HEK293 (cell line): ENCODE measurements around the gene FOXN4.

Experiments
- CTCF ChIA-PET: fragments of 350-600 bp; formaldehyde crosslinking; extraction: SDS; loops from one replicate; lab custom pipeline; 2021; ENCODE audit warnings: antibody characterized with exemption; lab: Yijun Ruan, JAX
- POLR2A ChIA-PET: fragments of 300-600 bp; formaldehyde crosslinking; extraction: SDS; loops from one replicate; lab custom pipeline; 2020; ENCODE audit warnings: antibody characterized with exemption, inconsistent platforms; lab: Yijun Ruan, JAX
- H3K27ac ChIP-seq: fragments of 200-500 bp; sonication (Bioruptor generic); 2 replicates; pipeline ENCODE4 v1.5.1; 2014; ENCODE audit warnings: low read depth, low read length, control low read depth, inconsistent platforms; ENCODE audit errors: extremely low read depth
- H3K36me3 ChIP-seq, 2 experiments: fragments of 200-500 bp in 1 of 2; sonication (Bioruptor generic) in 1 of 2; 1 replicate in 1 of 2; 2 replicates in 1 of 2; pipeline ENCODE4 v1.5.1; 2014 to 2017; ENCODE audit warnings: inconsistent platforms in 2 of 2, low read length in 2 of 2; ENCODE audit not compliant: control insufficient read depth in 2 of 2, insufficient read depth in 1 of 2
- H3K4me1 ChIP-seq: fragments of 200-500 bp; sonication (Bioruptor generic); 2 replicates; pipeline ENCODE4 v1.5.1; 2014; ENCODE audit warnings: mild to moderate bottlenecking, low read length, inconsistent platforms; ENCODE audit not compliant: control insufficient read depth, insufficient read depth
- H3K4me3 ChIP-seq: 2 replicates; pipeline ENCODE4 v1.5.1; 2011; ENCODE audit warnings: low read depth, mild to moderate bottlenecking, control low read depth, low read length, moderate library complexity
- H3K9me3 ChIP-seq: fragments of 200-500 bp; sonication (Bioruptor generic); 2 replicates; pipeline ENCODE4 v1.5.1; 2014; ENCODE audit warnings: low read depth, low read length, inconsistent platforms; ENCODE audit not compliant: control insufficient read depth, insufficient read depth
- OVOL3 ChIP-seq: fragments of 450-650 bp; formaldehyde crosslinking; IDR thresholded peaks from 2 replicates; pipeline ENCODE4 v1.5.1; 2016; ENCODE audit warnings: missing biosample characterization, missing genetic modification characterization
- PBX3 ChIP-seq: sonication (generic); formaldehyde crosslinking; IDR thresholded peaks from 2 replicates; pipeline ENCODE4 v1.8.1; 2022; ENCODE audit warnings: mild to moderate bottlenecking, moderate library complexity, missing genetic modification reagents
- ZBTB20 ChIP-seq: fragments of 450-650 bp; formaldehyde crosslinking; IDR thresholded peaks from 2 replicates; pipeline ENCODE4 v1.5.1; 2016; ENCODE audit warnings: missing biosample characterization, missing genetic modification characterization
- ZNF112 ChIP-seq: fragments of 450-650 bp; formaldehyde crosslinking; IDR thresholded peaks from 2 replicates; pipeline ENCODE4 v1.5.0; 2017; ENCODE audit warnings: missing biosample characterization, missing genetic modification characterization
- ZNF121 ChIP-seq: fragments of 450-650 bp; formaldehyde crosslinking; IDR thresholded peaks from 2 replicates; pipeline ENCODE4 v1.5.1; 2016; ENCODE audit warnings: missing biosample characterization, missing genetic modification characterization
- ZNF292 ChIP-seq: fragments of 450-650 bp; formaldehyde crosslinking; IDR thresholded peaks from 2 replicates; pipeline ENCODE4 v1.5.1; 2016; ENCODE audit warnings: low read depth, missing biosample characterization, missing genetic modification characterization, borderline replicate concordance
- ZNF639 ChIP-seq: fragments of 450-650 bp; formaldehyde crosslinking; IDR thresholded peaks from 2 replicates; pipeline ENCODE4 v1.5.1; 2016; ENCODE audit warnings: missing biosample characterization, missing genetic modification characterization
- ZNF76 ChIP-seq: fragments of 450-650 bp; formaldehyde crosslinking; IDR thresholded peaks from 2 replicates; pipeline ENCODE4; 2016; ENCODE audit warnings: low read depth, missing biosample characterization, missing genetic modification characterization, borderline replicate concordance
- ZNF776 ChIP-seq: fragments of 450-650 bp; formaldehyde crosslinking; IDR thresholded peaks from 2 replicates; pipeline ENCODE4 v1.5.0; 2017; ENCODE audit warnings: missing biosample characterization, missing genetic modification characterization, borderline replicate concordance
- ZNF791 ChIP-seq: fragments of 450-650 bp; formaldehyde crosslinking; IDR thresholded peaks from 2 replicates; pipeline ENCODE4 v1.5.1; 2016; ENCODE audit warnings: missing biosample characterization, missing genetic modification characterization
- ZSCAN16 ChIP-seq: fragments of 450-650 bp; formaldehyde crosslinking; IDR thresholded peaks from 2 replicates; pipeline ENCODE4 v1.5.1; 2016; ENCODE audit warnings: missing biosample characterization, missing genetic modification characterization
- ZXDB ChIP-seq: fragments of 450-650 bp; formaldehyde crosslinking; IDR thresholded peaks from 2 replicates; pipeline ENCODE4 v1.5.1; 2016; ENCODE audit warnings: missing biosample characterization, missing genetic modification characterization
- TF ChIP-seq, protein P1 (sequence below): fragments of 450-650 bp; formaldehyde crosslinking; IDR thresholded peaks from 2 replicates; pipeline ENCODE4 v1.5.1; 2016; ENCODE audit warnings: missing biosample characterization, missing genetic modification characterization, borderline replicate concordance
- TF ChIP-seq, protein P2 (sequence below): fragments of 450-650 bp; formaldehyde crosslinking; IDR thresholded peaks from 2 replicates; pipeline ENCODE4 v1.5.1; 2017; ENCODE audit warnings: missing biosample characterization, missing genetic modification characterization

FOXN4 gene

DNA sequence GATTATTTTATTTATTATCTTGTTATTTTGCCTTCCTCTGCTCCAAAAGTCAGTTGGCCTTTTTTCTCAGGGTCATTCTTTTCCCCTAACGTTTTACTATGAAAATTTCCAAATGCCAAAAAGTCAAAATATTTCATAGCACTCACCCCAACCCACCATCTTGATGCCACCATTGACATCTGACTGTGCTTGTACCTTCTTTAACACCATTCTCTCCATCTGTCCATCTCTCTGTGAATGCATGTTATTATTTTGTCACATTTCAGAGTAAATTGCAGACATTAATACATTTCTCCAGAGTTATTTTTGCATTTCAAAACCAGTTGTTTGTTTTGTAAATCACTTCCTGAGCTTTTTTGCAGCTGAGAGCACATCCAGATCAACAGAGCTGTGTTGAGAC lies 38.6 kb downstream of the FOXN4 start (continued):
- TF ChIP-seq, protein P1, sequence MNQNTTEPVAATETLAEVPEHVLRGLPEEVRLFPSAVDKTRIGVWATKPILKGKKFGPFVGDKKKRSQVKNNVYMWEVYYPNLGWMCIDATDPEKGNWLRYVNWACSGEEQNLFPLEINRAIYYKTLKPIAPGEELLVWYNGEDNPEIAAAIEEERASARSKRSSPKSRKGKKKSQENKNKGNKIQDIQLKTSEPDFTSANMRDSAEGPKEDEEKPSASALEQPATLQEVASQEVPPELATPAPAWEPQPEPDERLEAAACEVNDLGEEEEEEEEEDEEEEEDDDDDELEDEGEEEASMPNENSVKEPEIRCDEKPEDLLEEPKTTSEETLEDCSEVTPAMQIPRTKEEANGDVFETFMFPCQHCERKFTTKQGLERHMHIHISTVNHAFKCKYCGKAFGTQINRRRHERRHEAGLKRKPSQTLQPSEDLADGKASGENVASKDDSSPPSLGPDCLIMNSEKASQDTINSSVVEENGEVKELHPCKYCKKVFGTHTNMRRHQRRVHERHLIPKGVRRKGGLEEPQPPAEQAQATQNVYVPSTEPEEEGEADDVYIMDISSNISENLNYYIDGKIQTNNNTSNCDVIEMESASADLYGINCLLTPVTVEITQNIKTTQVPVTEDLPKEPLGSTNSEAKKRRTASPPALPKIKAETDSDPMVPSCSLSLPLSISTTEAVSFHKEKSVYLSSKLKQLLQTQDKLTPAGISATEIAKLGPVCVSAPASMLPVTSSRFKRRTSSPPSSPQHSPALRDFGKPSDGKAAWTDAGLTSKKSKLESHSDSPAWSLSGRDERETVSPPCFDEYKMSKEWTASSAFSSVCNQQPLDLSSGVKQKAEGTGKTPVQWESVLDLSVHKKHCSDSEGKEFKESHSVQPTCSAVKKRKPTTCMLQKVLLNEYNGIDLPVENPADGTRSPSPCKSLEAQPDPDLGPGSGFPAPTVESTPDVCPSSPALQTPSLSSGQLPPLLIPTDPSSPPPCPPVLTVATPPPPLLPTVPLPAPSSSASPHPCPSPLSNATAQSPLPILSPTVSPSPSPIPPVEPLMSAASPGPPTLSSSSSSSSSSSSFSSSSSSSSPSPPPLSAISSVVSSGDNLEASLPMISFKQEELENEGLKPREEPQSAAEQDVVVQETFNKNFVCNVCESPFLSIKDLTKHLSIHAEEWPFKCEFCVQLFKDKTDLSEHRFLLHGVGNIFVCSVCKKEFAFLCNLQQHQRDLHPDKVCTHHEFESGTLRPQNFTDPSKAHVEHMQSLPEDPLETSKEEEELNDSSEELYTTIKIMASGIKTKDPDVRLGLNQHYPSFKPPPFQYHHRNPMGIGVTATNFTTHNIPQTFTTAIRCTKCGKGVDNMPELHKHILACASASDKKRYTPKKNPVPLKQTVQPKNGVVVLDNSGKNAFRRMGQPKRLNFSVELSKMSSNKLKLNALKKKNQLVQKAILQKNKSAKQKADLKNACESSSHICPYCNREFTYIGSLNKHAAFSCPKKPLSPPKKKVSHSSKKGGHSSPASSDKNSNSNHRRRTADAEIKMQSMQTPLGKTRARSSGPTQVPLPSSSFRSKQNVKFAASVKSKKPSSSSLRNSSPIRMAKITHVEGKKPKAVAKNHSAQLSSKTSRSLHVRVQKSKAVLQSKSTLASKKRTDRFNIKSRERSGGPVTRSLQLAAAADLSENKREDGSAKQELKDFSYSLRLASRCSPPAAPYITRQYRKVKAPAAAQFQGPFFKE (tag by site-specific recombination) = no peak
- TF ChIP-seq, all 188 proteins: peak for 1

DNA sequence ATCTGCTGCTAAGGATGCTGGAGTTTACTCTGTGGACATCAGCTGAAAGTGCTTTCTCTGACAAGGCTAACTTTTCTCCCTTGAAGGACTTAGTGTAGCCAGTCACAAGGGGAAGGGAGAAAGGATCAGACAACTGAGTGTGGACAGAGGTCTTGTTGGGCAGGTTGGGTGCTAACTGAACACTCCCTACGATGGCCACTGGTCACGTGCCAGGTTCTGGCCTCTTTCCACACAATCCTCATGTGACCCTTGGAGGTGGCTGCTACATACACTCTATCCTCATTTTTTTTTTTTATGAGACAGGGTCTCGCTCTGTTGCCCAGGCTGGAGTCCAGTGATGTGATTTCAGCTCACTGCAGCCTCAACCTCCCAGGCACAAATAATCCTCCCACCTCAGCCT lies 39.7 kb downstream of the FOXN4 start:
- no peak overlapping the region for H3K27ac ChIP-seq
- no peak overlapping the region for H3K4me3 ChIP-seq
- POLR2A ChIA-PET = no interaction called here
- H3K36me3 ChIP-seq = peaks cover 0 to 19% of the 10 kb centered on the region in 2 experiments; a peak in 1 of 3 replicates
- H3K9me3 ChIP-seq = no peaks in the 10 kb centered on the region
- CTCF ChIA-PET = interaction anchor here (1.2 to 2.0 kb wide), 2 partner anchors 108 to 118 kb away, joined by 6 to 12 read pairs; no protein-coding TSS in a partner anchor
- TF ChIP-seq ZNF112 (tag by site-specific recombination) = no peak
- 0 out of 2 replicates have a peak, but pooled peaks have one; percentile 22 for TF ChIP-seq ZNF121 (tag by site-specific recombination)
- TF ChIP-seq ZNF292 (tag by site-specific recombination) = no peak
- TF ChIP-seq, protein P2, sequence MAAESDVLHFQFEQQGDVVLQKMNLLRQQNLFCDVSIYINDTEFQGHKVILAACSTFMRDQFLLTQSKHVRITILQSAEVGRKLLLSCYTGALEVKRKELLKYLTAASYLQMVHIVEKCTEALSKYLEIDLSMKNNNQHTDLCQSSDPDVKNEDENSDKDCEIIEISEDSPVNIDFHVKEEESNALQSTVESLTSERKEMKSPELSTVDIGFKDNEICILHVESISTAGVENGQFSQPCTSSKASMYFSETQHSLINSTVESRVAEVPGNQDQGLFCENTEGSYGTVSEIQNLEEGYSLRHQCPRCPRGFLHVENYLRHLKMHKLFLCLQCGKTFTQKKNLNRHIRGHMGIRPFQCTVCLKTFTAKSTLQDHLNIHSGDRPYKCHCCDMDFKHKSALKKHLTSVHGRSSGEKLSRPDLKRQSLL (tag by site-specific recombination) = no peak
- H3K4me1 ChIP-seq = no peaks in the 10 kb centered on the region

DNA sequence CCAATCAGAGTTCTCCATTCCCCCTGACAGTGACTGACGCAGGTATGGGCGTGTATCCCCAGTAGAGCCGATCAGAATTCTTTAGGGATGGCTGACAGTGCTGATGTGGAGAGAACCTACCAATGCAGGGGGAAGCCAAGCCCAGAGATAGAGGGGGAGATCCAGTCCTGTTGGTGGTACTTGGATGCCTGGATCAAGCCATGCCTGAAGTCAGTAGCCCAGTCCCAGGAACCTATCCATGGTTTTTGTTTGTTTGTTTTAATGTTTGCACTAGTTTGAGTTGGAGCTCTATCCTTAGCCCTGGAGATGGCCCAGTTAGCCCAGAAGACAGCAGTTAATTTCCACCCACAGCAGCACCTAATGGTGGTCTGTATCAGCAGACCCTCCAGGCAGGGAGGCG lies 40.2 kb downstream of the FOXN4 start:
- Histone ChIP-seq H3K4me3 (no peak overlapping the region), H3K9me3 (no peaks in the 10 kb centered on the region), H3K4me1 (no peaks in the 10 kb centered on the region), H3K27ac (no peak overlapping the region), H3K36me3 (peaks cover 0 to 19% of the 10 kb centered on the region in 2 experiments; a peak in 1 of 3 replicates)
- CTCF ChIA-PET = interaction anchor here (1.2 to 2.0 kb wide), 2 partner anchors 109 to 118 kb away, joined by 6 to 12 read pairs; no protein-coding TSS in a partner anchor
- TF ChIP-seq ZNF76 (tag by site-specific recombination) = no peak
- TF ChIP-seq ZNF639 = no peak
- TF ChIP-seq ZNF791 (tag by site-specific recombination) = no peak
- TF ChIP-seq ZBTB20 = no peak
- no peak for TF ChIP-seq PBX3
- TF ChIP-seq ZXDB = no peak
- TF ChIP-seq OVOL3 (tag by site-specific recombination) = no peak
- TF ChIP-seq ZSCAN16 = no peak
- TF ChIP-seq ZNF776 = no peak
- POLR2A ChIA-PET = no interaction called here
